PFSK-1 (cell line): ENCODE data around the gene IDI1.

Experiments used
- FOXP2 ChIP-seq: optimal IDR thresholded peaks from 2 replicates; pipeline ENCODE3; 2011; ENCODE audit warnings: borderline replicate concordance, control low read depth, inconsistent platforms; ENCODE audit not compliant: insufficient read depth; ENCODE audit errors: extremely low read length, extremely low read depth
- POLR2AphosphoS5 ChIP-seq: IDR thresholded peaks from 2 replicates; pipeline ENCODE4 v1.6.1; 2012; ENCODE audit warnings: low read depth, mild to moderate bottlenecking, control low read depth, low read length, moderate library complexity
- SIN3A ChIP-seq: IDR thresholded peaks from 2 replicates; pipeline ENCODE4 v1.6.1; 2012; ENCODE audit warnings: mild to moderate bottlenecking, low read length, moderate library complexity, borderline replicate concordance; ENCODE audit not compliant: insufficient read depth
- TAF1 ChIP-seq: IDR thresholded peaks from 2 replicates; pipeline ENCODE4 v1.6.1; 2012; ENCODE audit warnings: low read length, control low read depth, borderline replicate concordance; ENCODE audit not compliant: insufficient read depth
- TF ChIP-seq, protein P1 (sequence below), 2 experiments: IDR thresholded peaks; 2 replicates each; pipeline versions ENCODE4 v1.6.1 to v1.8.0; 2011 to 2012; ENCODE audit warnings: low read depth in 2 of 2, low read length in 2 of 2, control low read depth in 1 of 2, inconsistent platforms in 1 of 2, mild to moderate bottlenecking in 1 of 2, moderate library complexity in 1 of 2; ENCODE audit not compliant: insufficient read depth in 1 of 2

Gene IDI1

GRCh38 chr10:1015688-1016087 is 33.2 kb downstream of the IDI1 start:
- TF ChIP-seq FOXP2 (no peak), POLR2AphosphoS5 (no peak), SIN3A (no peak), TAF1 (no peak)
- TF ChIP-seq, protein P1, sequence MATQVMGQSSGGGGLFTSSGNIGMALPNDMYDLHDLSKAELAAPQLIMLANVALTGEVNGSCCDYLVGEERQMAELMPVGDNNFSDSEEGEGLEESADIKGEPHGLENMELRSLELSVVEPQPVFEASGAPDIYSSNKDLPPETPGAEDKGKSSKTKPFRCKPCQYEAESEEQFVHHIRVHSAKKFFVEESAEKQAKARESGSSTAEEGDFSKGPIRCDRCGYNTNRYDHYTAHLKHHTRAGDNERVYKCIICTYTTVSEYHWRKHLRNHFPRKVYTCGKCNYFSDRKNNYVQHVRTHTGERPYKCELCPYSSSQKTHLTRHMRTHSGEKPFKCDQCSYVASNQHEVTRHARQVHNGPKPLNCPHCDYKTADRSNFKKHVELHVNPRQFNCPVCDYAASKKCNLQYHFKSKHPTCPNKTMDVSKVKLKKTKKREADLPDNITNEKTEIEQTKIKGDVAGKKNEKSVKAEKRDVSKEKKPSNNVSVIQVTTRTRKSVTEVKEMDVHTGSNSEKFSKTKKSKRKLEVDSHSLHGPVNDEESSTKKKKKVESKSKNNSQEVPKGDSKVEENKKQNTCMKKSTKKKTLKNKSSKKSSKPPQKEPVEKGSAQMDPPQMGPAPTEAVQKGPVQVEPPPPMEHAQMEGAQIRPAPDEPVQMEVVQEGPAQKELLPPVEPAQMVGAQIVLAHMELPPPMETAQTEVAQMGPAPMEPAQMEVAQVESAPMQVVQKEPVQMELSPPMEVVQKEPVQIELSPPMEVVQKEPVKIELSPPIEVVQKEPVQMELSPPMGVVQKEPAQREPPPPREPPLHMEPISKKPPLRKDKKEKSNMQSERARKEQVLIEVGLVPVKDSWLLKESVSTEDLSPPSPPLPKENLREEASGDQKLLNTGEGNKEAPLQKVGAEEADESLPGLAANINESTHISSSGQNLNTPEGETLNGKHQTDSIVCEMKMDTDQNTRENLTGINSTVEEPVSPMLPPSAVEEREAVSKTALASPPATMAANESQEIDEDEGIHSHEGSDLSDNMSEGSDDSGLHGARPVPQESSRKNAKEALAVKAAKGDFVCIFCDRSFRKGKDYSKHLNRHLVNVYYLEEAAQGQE (IDR thresholded peaks at IDR 0.05; ENCODE audit: insufficient read depth in 1 of 2, low read depth in 2 of 2, low read length in 2 of 2) = no peak

GRCh38 chr10:1011696-1012095 is 37.2 kb downstream of the IDI1 start:
- TF ChIP-seq FOXP2 (no peak), POLR2AphosphoS5 (no peak), SIN3A (no peak), TAF1 (no peak)
- TF ChIP-seq, protein P1 (IDR thresholded peaks at IDR 0.05; ENCODE audit: insufficient read depth in 1 of 2, low read depth in 2 of 2, low read length in 2 of 2) = no peak

GRCh38 chr10:1010703-1011102 is 38.2 kb downstream of the IDI1 start:
- TF ChIP-seq TAF1 (no peak), POLR2AphosphoS5 (no peak), FOXP2 (no peak), SIN3A (no peak)
- TF ChIP-seq, protein P1 (IDR thresholded peaks at IDR 0.05; ENCODE audit: insufficient read depth in 1 of 2, low read depth in 2 of 2, low read length in 2 of 2) = no peak

GRCh38 chr10:1009071-1009494 is 39.8 kb downstream of the IDI1 start:
- no peak for TF ChIP-seq FOXP2
- no peak for TF ChIP-seq SIN3A
- TF ChIP-seq, protein P1 (IDR thresholded peaks at IDR 0.05; ENCODE audit: insufficient read depth in 1 of 2, low read depth in 2 of 2, low read length in 2 of 2) = no peak
- TF ChIP-seq POLR2AphosphoS5 = no peak
- TF ChIP-seq TAF1 = no peak

- no peak for TF ChIP-seq TAF1
- TF ChIP-seq, protein P1 (IDR thresholded peaks at IDR 0.05; ENCODE audit: insufficient read depth in 1 of 2, low read depth in 2 of 2, low read length in 2 of 2) = no peak
Measured at GRCh38 chr10:1007583-1007982, 41.3 kb downstream of the IDI1 start.
